Measurements from ENCODE around the gene SEC14L6.

SEC14L6 gene

DNA sequence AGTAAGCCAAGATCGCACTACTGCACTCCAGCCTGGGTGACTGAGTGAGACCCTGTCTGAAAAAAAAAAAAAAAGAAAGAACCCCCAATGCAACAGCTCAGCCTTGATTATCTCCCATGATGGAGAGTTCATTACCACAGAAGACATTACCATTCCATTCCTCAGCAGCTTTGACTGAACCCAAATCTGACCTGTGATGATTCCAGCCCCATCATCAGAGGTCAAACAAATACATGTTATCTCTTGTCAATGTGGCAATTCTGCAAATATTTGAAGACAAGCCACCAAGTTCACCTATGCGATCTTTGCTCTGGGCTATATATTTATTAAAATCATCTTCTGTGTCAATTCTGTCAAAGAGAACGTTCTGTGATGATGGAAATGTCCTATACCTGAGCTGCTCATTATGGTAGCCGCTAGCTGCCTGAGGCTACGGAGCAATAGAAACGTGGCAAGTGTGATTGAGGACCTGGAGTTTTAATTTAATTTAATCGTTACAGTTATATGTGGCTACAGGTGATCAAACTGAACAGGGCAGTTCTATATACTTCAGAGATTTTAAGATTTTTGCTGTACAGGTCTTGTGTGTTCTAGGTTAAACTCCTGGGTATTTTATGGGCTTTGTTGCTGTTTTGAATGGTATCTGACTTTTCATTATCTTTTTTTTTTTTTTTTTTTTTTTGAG is 48.9 kb downstream of the SEC14L6 start:
- TF ChIP-seq, protein P1, sequence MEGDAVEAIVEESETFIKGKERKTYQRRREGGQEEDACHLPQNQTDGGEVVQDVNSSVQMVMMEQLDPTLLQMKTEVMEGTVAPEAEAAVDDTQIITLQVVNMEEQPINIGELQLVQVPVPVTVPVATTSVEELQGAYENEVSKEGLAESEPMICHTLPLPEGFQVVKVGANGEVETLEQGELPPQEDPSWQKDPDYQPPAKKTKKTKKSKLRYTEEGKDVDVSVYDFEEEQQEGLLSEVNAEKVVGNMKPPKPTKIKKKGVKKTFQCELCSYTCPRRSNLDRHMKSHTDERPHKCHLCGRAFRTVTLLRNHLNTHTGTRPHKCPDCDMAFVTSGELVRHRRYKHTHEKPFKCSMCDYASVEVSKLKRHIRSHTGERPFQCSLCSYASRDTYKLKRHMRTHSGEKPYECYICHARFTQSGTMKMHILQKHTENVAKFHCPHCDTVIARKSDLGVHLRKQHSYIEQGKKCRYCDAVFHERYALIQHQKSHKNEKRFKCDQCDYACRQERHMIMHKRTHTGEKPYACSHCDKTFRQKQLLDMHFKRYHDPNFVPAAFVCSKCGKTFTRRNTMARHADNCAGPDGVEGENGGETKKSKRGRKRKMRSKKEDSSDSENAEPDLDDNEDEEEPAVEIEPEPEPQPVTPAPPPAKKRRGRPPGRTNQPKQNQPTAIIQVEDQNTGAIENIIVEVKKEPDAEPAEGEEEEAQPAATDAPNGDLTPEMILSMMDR (conservative IDR thresholded peaks at IDR 0.05; ENCODE audit: control insufficient read depth, insufficient read depth, low read depth, low read length): no peak
- no peak overlapping the region for H3K4me3 ChIP-seq (ENCODE audit: control insufficient read depth, low read depth, low read length)
- no peak for DNase-seq (ENCODE audit: low read depth)

DNA sequence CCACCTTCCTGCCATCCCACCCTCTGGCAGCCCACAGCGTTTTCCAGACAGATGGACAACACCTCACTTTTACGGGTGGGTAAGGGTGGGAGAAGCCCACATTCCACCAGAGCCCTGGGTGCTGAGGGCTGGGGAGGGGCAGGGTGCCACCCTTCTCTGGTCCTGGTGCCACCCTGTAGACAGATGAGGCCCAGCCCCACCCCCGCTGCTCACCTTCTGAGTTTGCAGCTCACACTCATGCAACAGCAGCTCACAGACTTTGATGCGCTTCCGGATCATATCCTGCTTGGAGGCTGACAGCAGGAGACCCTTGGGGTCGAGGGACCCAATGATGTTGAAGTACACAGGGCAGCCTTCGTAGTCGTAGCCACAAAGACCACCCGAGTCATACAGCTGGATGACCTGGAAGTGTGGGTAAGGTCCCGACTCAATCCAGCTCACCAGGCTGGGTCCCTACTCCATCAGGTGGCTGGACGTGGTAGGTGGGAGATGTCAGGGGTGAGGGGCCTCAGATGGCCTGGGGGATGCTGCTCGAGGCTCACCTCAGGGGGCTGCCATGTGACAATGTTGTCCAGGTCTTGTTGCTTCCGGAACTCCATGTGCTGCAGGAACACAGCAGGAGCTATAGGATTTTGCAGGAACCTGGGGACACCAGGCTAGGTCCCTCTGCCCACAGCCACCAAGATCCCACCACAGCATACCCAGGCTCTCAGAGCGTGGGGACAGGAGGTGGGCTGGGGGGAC is 51.3 kb downstream of the SEC14L6 start:
- H3K4me3 ChIP-seq (ENCODE audit: control insufficient read depth, low read depth, low read length): no peak overlapping the region
- TF ChIP-seq, protein P1 (conservative IDR thresholded peaks at IDR 0.05; ENCODE audit: control insufficient read depth, insufficient read depth, low read depth, low read length): no peak
- no peak for DNase-seq (ENCODE audit: low read depth)

DNA sequence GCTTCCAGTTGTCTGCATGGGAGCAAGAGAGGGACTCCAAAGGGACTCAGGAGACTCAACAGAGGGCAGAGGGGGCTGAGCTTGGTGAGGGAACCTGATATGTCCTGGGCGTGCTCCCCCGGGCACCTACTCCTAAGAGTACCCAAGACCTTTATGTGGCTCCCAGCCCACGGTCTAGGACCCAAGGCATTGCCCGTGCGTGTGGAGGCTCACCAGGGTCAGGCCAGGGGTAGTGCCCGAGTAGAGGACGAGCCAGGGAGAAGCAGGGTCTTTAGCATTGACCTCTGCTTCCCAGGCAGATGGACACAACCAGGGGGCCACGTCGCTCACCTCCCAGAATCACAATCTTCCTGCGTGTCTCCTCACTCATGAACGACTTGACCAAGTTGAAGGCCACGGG is 54.4 kb downstream of the SEC14L6 start:
- TF ChIP-seq, protein P1 (conservative IDR thresholded peaks at IDR 0.05; ENCODE audit: control insufficient read depth, insufficient read depth, low read depth, low read length): no peak
- no peak overlapping the region for H3K4me3 ChIP-seq (ENCODE audit: control insufficient read depth, low read depth, low read length)
- no peak for DNase-seq (ENCODE audit: low read depth)

DNA sequence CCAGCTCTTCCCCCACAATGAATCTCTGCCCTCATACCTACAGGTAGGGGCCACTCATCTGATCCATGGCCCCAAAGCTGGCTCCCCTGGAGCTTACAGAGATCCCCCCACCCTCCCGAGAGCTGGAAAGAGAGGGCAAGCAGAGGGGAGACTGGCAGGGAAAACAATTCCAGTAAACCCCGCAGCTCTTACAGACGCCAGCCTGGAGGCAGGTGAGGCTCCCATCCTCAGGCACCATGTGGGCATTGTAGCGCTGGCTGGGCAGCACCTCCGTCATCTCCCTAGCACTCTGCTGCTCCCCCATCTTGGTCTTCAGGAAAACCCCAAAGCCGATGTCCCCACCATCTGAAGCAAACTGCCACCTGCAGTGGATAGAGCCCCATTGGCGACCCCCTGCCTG is 55.2 kb downstream of the SEC14L6 start:
- TF ChIP-seq, protein P1 (conservative IDR thresholded peaks at IDR 0.05; ENCODE audit: control insufficient read depth, insufficient read depth, low read depth, low read length): no peak
- H3K4me3 ChIP-seq (ENCODE audit: control insufficient read depth, low read depth, low read length): no peak overlapping the region
- no peak for DNase-seq (ENCODE audit: low read depth)

DNA sequence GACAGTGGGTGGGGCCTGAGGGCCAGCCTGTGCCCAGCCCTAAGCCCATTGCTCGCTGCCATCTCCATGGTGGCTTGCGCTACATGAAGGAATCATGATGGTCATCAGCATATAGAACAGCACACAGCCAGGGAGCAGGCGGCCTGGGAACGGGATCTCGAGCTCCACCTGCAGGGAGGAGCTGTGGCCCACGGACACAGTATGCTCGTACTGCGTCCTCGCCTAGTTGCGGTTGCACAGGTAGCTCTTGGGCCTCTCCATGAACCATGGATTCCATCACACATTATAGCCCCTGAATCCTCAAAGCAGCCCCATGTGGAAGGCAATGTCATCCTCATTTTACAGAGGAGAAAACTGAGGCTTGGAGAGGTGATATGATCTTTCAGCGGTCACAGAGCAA is 56.1 kb downstream of the SEC14L6 start:
- TF ChIP-seq, protein P1 (conservative IDR thresholded peaks at IDR 0.05; ENCODE audit: control insufficient read depth, insufficient read depth, low read depth, low read length): no peak
- H3K4me3 ChIP-seq (ENCODE audit: control insufficient read depth, low read depth, low read length): no peak overlapping the region

DNA sequence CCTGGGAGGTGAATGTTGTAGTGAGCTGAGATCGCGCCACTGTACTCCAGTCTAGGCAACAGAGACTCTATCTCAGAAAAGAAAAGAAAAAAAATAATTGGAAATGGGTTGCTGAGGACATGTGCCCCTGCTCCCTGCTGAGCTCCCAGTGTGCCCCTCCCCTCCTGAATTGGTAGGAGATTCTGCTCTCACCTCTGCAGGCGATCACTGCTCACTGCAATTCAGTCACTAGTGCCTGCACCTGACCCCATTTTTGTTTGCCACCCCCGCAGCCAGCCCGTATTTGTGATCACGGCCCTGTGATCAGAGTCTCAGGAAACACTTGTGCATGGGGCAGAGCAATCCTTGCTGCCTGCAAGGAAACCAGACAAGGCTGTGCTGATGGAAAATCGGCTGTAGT is 58.4 kb downstream of the SEC14L6 start:
- H3K4me3 ChIP-seq (ENCODE audit: control insufficient read depth, low read depth, low read length): no peak overlapping the region
- no peak for DNase-seq (ENCODE audit: low read depth)
- TF ChIP-seq, protein P1 (conservative IDR thresholded peaks at IDR 0.05; ENCODE audit: control insufficient read depth, insufficient read depth, low read depth, low read length): no peak

More for the DNA sequence above, 56.1 kb downstream of the SEC14L6 start:
- no peak for DNase-seq (ENCODE audit: low read depth)
